ENCODE measurements around the gene BLOC1S1.

The BLOC1S1 gene

DNA sequence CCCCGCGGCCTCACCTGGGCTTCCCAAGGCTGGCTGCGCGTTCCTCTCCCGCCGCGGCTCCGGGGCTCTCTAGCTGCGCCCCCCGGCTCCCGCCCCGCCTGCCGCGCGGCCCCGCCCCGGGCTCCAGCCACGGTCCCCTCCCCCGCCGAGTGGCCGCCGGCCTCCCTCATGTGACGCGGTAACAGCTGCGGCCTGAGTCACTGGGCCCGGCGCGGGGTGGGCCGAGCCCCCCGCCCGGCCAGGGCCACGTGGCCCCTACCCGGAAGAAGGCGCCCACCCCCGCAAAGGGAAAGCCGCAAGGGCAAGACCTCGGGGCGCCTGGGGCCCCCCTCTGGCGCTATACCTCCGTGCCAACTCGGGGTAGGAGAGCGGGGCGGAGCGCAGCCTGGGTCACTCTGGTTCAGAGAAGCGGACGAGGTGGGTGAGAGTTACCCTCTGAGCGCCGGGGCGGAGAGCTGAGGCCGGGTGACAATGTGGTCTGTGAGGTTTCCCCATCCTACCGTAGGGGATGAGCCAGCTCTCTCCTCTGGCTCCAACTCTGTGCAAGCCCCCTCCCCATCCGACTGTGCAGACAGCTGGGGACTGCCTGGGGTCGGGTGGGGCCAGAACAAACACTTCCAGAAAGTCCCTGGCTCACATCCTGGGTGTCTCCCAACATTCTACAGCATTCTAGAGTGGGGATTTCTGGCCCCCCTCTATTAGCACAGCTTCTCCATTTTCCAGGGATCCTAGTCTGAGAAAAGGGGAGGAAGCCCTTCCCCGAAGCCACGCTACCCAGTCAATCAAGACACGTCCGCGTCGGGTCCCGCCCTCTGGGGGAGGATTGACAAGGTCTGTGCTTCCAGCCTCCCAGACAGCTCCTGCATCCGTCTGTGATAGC is 13.3 kb downstream of the BLOC1S1 start, which contains the start of gene CD63:
Gene CD63, minus strand, starts transcription at position 71 of the 880 bp plus-strand sequence. CDS start 668 bp downstream, outside the sequence.
- DNase-seq: no peak

GRCh38 chr12:55729819-55730818 is 14.3 kb downstream of the BLOC1S1 start:
- DNase-seq: no peak

DNA sequence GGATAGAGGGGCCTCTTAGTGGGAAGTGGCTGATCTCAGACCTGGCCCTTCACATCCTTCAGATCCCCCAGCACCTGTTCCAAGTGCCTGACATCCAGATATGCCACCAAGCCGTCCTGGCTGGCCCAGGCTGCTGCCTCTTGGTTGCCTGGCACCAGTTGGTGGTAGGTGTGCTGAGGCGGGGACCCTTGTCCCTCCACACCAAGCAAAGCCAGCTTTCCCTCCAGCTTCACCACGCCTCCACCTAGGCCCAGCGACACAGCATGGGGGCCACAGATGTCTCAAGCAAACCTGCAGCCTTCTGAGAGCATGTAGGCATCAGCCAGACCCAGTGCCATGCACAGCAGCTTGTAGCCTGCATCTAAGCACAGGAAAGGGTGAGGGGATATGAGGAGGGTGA is 16.4 kb downstream of the BLOC1S1 start:
- no peak for DNase-seq

- DNase-seq: no peak
Observed at GRCh38 chr12:55733021-55733555, 17.2 kb downstream of the BLOC1S1 start.

DNA sequence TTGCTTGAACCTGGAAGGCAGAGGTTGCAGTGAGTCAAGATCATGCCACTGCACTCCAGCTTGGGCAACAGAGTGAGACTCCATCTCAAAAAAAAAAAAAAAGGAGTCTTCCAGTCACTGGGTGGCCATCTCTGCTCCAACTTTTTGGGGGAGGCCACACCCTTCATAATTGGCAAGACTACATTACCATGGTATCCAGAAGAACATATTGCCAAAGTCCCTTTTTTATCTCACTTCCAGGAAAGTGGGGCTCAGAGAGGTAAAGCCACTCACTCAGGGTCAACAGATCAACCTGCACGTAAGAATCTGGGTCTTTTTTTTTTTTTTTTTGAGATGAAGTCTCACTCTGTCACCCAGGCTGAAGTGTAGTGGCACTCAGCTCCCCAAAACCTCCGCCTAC is 18.0 kb downstream of the BLOC1S1 start:
- DNase-seq: no peak

- no peak for DNase-seq
Observed at GRCh38 chr12:55734595-55734994, 18.7 kb downstream of the BLOC1S1 start.

DNA sequence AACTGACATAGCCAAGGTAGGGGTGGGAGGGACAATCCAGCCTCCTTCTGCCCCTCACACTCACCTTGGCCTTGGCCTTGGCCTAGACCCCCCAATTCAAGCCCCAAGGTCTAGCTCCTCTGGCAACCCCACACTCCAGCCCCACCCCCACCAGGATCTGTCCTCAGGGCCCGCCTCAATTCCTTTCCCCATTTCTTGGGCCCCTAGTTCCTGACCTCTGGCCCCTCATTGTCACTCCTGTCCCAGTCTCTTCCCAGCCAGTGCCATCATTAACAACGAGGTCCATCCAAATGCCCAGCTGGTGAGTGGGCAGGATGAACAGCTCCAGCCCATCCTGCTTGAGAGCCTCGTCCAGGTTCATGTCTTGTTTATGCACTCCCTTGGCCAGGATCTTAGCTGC is 20.2 kb downstream of the BLOC1S1 start:
- no peak for DNase-seq

DNA sequence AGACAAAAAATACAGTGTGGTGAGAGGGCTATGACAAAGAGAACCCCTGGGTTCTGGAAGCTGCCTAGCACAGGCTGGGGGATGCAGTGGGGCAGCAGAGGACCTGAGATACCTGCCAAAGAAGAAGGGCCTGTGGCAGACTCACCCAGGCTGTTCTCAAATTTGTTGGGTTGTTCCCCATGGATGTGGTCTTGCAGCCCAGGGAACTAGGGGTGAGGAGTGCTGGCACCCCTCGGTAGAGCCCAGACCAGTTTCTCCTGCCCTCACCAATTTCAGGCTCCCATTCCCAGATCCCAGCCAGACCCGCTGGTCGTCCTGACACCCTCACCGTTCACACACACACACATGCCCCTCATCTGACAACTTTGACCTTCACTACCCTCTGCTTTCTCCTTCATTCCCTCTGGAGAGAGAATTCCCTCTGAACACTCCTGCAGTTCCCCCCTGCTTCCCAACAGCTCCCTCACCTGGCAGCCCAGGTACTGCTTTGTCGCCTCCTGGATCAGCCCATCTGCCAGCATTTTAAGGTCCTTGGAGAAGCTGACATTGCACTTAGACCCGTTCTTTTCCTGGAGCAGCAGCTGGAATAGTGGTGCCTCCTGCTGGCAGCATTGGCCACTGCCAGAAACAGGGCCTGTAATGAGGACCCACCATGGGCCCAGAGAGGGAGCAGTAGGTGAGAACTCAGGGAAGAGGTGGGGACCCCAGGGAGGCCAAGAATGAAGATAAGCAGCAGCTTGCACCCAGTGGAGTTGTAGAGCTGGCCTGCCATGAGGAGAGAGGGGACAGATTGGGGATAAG is 21.1 kb downstream of the BLOC1S1 start:
- DNase-seq: no peak

DNA sequence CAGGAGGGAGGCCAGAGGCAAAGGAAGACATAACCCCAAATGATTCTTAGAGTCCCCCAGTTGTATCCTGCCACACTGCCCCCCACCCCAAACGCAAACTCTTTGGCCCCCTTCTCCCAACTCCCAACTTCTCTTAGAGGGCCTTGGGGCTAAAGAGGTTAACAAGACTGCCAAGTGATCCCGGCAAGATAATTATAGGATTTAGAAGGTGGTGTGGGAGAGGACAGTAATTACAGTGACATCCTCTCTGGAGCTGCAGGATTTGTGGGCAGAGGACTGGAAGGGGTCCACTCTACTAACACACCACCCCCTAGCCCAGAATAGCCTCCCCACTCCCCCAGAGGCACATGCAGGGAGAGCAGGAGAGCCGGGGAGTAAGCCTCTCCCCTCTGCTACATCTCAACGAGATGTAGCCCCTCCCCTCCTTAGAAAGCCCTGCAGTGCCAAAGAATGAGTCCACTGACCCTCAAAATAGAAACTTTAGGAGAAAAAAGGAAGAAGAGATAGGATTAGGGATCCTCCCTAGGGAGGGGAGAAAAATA is 21.8 kb downstream of the BLOC1S1 start:
- DNase-seq: no peak

- DNase-seq: peak; percentile 46
Observed at GRCh38 chr12:55738123-55739024, 22.5 kb downstream of the BLOC1S1 start.

DNA sequence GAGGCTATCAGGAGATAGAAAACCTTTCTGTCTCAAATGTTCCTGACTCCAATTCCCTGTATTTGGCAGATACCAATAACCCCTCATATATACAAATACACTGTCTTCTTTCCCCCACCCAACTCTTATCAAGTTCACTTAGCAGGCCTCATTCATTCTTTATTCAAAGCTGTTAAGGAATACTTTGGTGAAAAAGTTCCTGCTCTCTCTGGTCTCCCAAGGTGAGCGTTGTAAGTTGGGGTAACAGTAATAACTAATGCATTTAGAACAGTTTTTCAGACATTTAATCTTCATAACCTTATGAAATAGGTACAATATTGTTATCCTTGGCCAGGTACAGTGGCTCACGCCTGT is 23.2 kb downstream of the BLOC1S1 start:
- DNase-seq: no peak

DNA sequence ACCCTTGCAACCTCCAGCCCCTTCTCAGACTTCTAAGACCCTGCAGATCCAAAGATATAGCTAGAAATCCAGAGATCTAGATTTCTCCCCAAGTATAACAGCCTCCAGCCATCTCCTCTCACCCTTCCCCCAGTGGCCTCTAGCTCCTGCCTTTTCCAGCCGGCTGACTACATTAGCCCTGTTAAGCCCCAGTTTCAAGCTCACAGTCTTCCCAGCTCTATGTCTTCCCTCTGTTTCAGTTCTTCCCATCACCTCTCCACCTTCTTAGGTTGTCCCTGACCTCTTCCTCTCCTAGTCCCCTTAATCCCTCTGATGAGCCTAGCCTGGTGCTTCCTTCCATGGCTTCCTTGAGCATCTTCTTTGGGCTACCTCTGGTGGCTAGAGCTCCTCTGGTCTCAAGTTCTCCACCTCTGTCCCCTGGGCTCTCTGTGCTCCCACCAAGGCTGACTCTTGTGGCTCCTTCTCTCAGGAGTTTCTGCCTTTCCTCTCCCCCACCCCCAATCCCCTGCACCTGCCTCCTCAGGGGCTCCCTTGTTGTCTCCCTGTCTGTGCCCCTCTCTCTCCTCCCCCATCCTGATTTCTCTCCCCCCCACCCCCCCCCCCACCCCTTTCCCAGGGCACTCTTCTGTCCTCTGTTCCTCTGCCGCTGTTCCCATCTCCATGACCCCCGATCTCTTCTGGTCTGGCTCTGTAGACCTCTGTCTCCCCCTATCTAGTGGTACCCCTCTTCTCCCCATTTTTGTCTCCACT is 26.3 kb downstream of the BLOC1S1 start:
- no peak for DNase-seq

GRCh38 chr12:55742719-55743405 is 27.0 kb downstream of the BLOC1S1 start, which contains the start of gene GDF11:
TSS of gene GDF11 (plus strand) at chr12:55743122. CDS start at chr12:55743317, 195 bp downstream.
- DNase-seq: no peak

- no peak for DNase-seq
Observed at GRCh38 chr12:55743406-55744339, 27.8 kb downstream of the BLOC1S1 start.

DNA sequence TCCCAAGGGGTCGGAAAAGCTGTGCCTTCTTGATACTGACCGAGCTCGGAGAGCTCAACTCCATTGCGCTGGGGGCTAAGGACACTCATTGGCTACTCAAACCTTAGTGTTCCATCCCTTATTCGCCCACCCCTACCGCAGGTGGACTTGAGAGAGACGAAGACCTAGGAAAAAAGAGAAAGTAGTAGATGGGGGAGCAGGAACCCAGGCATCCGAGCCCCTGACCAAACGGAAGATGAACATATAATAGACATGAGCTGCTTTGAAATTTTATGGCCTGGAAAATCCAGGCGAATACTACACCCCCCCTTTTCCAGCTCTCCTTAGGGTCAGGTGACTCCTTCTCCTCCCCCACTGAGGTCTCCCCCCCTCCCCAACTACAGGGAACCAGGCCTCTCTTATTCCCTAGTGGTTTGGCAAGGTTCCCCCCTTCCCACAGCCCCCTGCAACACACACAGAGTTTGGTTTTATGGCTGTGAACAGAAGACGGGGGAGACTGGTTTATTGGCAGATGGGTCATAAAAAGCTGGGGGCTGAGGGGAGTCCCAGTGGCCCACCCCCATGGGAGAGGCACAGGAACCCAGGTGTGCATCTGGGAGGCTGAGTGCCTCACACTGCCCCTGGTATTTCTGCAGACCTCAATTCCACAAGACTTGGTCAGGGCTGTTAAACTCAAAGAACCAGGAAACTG is 28.6 kb downstream of the BLOC1S1 start:
- no peak for DNase-seq

DNA sequence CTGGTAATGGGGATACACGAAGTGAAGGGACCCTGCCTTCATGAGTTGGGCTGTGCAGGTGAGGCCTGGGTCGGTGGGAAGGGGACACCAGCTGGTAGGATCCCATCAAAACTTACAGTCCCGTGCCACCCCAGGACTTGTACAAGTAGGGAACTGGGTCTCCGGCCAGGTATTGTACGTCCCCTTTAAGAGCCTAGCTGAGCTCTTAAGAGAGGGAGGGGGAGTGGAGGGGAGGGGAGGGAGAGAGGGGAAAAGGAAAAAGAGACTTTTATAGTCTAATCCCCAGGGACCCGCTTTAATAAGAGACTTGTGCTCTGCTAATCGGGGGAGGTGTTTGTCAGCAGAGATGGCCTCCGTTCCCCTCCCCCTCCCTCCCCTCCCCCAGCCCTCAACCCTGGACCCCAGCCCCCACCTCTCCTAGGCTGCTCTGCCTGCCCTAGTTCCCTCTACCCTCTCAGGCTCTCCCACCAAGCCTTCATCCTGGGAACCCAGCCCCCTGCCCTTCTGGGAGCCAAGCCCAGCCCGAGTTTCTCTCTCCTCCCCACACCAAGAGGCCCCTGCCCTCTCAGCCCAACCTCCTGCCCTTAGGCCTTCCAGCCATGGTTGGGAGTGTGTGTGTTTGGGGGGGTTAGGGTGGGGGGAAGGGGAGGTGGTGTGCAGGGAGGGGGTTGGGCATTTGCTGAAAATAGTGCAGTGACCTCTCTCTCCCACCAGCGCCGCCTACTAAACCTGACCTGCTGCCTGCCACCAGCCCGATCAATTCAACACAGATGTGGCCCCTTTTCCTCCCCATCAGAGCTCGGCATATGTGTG is 29.7 kb downstream of the BLOC1S1 start:
- DNase-seq: no peak
